Activated naive CD4-positive, alpha-beta T cell treated with anti-CD3 and anti-CD28 coated beads, Interleukin-2, amount 50 U/mL, for 16 hours (primary cell): ENCODE results near the gene RPUSD3.
"Not testable (repeated sequence)": the region's sequence is repeated elsewhere in the genome, so short reads cannot be mapped to it uniquely, and the experiment has no call there.

Experiments used
- DNase-seq: peaks from one replicate; pipeline ENCODE4 v3.0.0-alpha.2; 2020

The RPUSD3 gene

GRCh38 chr3:9864200-9864927, 20.6 kb upstream of the RPUSD3 start:
- no peak for DNase-seq

GRCh38 chr3:9863058-9863772, 19.4 kb upstream of the RPUSD3 start:
- no peak for DNase-seq

DNA sequence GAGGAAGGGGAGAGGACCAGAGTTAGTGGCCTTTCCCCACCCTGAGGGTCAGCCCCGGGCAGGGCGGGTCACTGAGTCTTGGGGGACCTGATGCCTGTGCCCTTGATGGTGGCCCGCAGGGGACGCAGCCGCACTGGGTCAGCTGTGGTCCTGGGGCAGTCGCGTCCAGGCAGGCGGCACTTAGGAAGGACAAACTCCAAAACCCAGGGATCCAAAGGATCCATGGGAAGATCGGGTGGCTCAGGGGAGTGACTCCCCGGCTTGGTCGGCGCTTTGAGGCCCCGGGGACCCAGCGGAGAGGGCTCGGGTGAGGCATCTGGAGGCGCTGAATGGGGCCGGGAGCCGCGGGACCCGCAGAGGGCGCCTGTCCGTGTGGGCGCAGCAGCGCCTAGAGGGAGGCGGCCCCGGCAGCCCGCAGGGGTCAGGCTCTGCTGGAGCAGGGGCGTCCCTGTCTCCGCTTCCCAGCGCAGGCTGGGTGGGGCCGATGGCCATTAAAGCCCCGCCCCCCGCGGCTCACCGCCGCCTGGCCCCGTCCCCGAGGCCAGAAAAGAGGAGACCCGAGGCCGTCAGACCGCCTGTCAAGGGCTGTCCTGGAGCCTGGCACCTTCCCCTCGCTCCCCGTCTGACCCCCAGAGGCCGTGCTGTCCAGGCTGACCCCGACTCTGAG, 18.7 kb upstream of the RPUSD3 start:
- peak; percentile 43 for DNase-seq

DNA sequence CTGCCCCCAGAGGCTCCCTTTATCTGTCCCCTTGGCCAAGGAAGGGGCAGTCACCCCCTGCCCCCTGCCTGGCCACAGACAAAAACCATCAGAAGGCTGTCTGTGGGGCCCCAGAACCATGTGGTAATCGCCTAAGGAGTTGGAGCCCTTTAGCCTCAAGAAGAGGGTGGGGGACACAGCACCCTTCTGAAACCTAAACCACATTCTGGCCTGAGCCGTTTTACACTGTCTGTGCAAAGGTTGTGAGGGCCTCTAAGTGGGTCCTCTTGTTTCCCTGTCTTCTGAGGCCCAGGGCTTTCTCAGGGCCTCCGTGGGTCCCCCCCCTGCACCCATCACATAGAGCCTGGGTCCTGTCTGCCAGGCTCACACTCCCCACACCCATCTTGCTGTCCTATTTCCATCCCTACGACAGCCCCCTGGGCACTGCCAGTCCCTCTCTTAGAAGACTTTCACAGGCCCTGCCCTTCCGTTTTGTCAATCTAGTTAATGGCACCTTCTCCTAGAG, 17.9 kb upstream of the RPUSD3 start:
- DNase-seq = no peak

GRCh38 chr3:9861201-9861600, 17.4 kb upstream of the RPUSD3 start:
- no peak for DNase-seq

- DNase-seq = no peak
These were observed 15.8 kb upstream of the RPUSD3 start for GRCh38 chr3:9859530-9860025.

DNA sequence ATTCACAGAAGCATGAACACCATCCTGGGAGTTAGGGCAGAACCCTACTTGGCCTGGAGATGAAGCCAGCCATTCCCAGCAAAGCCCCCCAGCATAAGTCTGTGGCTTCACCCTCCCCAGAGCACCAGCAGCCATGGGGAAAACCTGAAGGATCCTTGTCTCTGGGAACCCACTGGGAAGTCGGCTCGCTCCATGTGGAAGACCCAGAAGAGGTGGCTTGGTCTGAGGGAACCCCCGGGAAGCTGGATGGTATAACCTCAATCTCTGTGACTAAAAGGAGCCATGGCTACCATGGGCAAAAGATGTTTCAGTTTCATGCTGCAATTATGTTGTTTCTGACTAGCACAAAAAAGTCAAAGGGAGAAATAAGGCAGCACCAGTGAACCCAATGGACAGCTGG, 11.8 kb upstream of the RPUSD3 start:
- no peak for DNase-seq

DNA sequence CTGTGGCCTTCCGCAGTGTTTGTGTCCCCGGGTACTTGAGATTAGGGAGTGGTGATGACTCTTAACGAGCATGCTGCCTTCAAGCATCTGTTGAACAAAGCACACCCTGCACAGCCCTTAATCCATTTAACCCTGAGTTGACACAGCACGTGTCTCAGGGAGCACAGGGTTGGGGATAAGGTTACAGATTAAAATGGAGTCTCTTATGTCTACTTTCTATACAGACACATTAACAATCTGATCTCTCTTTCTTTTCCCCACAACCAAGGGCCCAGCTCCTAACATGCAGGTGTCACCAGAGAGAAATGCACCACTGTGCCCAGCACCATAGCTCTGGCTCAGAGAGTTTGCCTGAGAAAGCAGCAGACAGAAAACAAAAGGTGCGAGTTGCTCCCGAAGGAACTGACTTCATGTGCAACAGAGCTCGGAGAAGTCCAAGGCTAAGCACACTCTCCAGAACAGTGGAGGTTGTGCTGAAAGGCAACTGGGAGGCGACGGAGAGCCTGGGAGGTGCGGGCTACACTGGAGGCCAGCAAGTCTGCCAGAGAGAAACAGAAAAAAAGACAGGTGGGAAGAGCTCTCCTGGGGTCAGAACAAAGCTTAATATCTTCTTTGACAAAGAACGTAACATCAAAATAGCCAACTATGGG, 10.6 kb upstream of the RPUSD3 start:
- not testable (repeated sequence) for DNase-seq

DNA sequence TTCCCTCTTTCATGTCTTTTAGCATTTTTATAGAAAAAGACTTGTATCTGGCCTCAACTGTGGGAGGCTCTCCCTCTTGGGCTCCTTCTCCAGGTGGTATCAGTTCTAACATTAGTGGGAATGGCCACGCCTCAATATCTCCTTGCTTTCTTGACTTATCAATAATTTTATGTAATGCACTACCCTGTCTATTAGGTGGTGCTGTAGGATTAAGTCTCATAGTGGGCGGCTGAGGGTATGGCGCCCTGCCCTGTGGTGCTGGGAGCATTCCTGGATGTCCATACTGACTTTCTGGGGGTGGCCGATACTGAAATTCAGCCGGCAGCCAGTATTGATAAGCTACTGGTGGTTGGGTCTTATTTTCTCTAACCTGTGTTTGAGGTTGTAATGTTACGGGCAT, 8.7 kb upstream of the RPUSD3 start:
- DNase-seq = no peak

- not testable (repeated sequence) for DNase-seq
These were observed 8.1 kb upstream of the RPUSD3 start for GRCh38 chr3:9851926-9852325.

- not testable (repeated sequence) for DNase-seq
These were observed 7.6 kb upstream of the RPUSD3 start for GRCh38 chr3:9851383-9851782.

GRCh38 chr3:9848860-9849259, 5.1 kb upstream of the RPUSD3 start:
- DNase-seq = not testable (repeated sequence)

DNA sequence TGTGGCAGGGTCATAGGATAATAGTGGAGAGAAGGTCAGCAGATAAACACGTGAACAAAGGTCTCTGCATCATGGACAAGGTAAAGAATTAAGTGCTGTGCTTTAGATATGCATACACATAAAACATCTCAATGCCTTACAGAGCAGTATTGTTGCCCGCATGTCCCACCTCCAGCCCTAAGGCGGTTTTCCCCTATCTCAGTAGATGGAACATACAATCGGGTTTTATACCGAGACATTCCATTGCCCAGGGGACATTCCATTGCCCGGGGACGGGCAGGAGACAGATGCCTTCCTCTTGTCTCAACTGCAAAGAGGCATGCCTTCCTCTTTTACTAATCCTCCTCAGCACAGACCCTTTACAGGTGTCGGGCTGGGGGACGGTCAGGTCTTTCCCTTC, 4.1 kb upstream of the RPUSD3 start:
- DNase-seq = not testable (repeated sequence)

GRCh38 chr3:9846931-9847488, 3.2 kb upstream of the RPUSD3 start:
- DNase-seq = no peak

DNA sequence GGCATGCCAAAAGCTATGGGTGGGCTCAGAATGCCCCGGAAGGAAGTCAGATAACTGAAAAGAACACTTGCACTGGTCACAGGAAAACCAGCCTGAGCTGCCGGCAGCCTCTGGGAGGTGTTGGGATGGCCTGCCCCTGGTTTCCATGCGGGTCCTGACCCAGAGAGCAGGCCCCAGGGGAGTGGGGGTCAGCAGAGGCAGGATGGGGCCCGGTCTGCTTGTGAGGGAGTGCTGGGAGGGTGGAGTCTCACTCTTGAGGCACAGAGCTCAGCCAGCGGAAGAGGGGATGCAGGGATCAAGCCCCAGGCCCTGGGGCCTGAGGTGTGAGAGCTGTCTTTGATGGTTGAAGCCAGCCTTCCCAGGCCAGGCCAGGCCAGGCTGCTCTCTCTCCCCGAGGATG, 2.4 kb upstream of the RPUSD3 start:
- DNase-seq = no peak

- DNase-seq = no peak
These were observed 2.8 kb downstream of the RPUSD3 start for GRCh38 chr3:9841015-9841414.

- DNase-seq = no peak
These were observed 5.0 kb downstream of the RPUSD3 start for GRCh38 chr3:9838856-9839255.

- no peak for DNase-seq
These were observed 5.9 kb downstream of the RPUSD3 start for GRCh38 chr3:9837701-9838582.

GRCh38 chr3:9834520-9835380, 9.1 kb downstream of the RPUSD3 start:
- DNase-seq = no peak

- DNase-seq = no peak
These were observed 10.7 kb downstream of the RPUSD3 start for GRCh38 chr3:9833078-9833477.

DNA sequence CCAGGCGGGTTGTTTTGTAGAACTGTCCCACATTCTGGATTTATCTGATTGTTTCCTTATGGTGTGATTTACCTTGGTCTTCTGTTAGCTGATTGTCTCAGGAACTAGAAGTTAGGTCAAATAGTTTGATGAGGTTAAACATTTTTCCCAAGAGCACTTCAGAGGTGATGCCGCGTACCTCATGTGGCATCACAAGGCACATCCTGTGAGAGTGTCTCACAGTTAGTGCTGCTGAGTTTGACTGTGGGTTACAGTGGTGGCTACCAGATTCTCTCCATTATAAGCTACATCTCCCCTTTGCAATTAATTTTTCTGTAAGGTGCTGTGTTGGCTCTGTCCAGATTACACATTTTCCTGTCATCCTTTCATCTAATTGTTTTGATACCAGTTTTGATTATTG, 12.6 kb downstream of the RPUSD3 start:
- DNase-seq = no peak
